Adipocyte (in vitro differentiated cells): Measurements from ENCODE around the gene PBX3.

Experiments
- DNase-seq: peaks from one replicate; pipeline ENCODE4 v3.0.0-alpha.2; 2015; ENCODE audit warnings: low read depth
- H3K27me3 ChIP-seq: replicated peaks from 2 replicates; pipeline ENCODE4 v1.7.0; 2013; ENCODE audit warnings: mild to moderate bottlenecking, low read length, moderate library complexity; ENCODE audit not compliant: control insufficient read depth, insufficient read depth
- H3K36me3 ChIP-seq: 2 replicates; pipeline ENCODE4 v1.7.0; 2013; ENCODE audit warnings: low read length, mild to moderate bottlenecking, moderate library complexity; ENCODE audit not compliant: control insufficient read depth, insufficient read depth, severe bottlenecking
- H3K4me1 ChIP-seq: 2 replicates; pipeline ENCODE4 v1.7.0; 2013; ENCODE audit warnings: mild to moderate bottlenecking, low read length, moderate library complexity; ENCODE audit not compliant: control insufficient read depth, insufficient read depth
- H3K4me3 ChIP-seq: 2 replicates; pipeline ENCODE4 v1.7.0; 2013; ENCODE audit warnings: mild to moderate bottlenecking, low read length, moderate library complexity
- H3K9ac ChIP-seq: 2 replicates; pipeline ENCODE4 v1.7.0; 2013; ENCODE audit warnings: mild to moderate bottlenecking, low read length, moderate library complexity
- H3K9me3 ChIP-seq: 2 replicates; pipeline ENCODE4 v1.7.0; 2013; ENCODE audit warnings: mild to moderate bottlenecking, low read length, moderate library complexity; ENCODE audit not compliant: control insufficient read depth

Gene PBX3

DNA sequence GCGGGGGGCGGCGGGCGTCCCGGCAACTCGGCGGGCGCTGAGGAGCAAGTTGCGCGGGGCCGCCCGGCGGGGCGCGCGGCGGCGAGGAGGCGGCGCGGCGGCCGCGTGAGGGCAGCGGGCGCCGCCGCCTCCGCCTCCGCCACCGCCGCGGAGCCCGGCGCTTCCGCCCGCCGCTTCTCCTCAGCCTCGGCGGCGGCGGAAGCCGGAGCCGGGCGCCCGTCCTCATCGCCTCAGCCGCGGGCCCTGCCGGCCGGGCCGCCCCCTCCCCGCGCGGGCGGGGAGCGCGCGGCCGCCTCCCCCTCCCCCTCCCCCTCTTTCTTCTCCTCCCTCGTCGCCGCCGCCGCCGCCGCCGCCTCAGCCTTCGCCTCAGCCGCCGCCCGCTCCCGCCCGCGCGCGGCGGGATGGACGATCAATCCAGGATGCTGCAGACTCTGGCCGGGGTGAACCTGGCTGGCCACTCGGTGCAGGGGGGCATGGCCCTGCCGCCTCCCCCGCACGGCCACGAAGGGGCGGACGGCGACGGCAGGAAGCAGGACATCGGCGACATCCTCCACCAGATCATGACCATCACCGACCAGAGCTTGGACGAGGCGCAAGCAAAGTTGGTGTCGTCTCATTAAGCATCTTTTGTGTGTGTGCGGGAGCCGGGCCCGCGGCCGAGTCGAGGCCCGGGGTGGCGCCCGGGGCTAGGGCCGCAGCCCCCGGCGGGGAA lies at the start of gene PBX3:
PBX3 (plus strand) TSS at position 321 of the 712 bp plus-strand sequence.
- H3K27me3 ChIP-seq: no peaks in the 10 kb centered on the region
- no peaks in the 10 kb centered on the region for H3K9me3 ChIP-seq
- no peaks in the 10 kb centered on the region for H3K36me3 ChIP-seq
- H3K4me1 ChIP-seq: peaks cover 36% of the 10 kb centered on the region
- H3K4me3 ChIP-seq: peak within 1 kb of the TSS; percentile 97
- peak within 1 kb of the TSS; percentile 91 for H3K9ac ChIP-seq
- DNase-seq: peak; percentile 78

- Histone ChIP-seq H3K9me3 (no peaks in the 10 kb centered on the region), H3K4me1 (peaks cover 25% of the 10 kb centered on the region), H3K4me3 (no peak overlapping the region), H3K27me3 (no peaks in the 10 kb centered on the region), H3K36me3 (no peaks in the 10 kb centered on the region), H3K9ac (no peak overlapping the region)
- no peak for DNase-seq
Observed at GRCh38 chr9:125699870-125700269, 47.3 kb upstream of the PBX3 start.

DNA sequence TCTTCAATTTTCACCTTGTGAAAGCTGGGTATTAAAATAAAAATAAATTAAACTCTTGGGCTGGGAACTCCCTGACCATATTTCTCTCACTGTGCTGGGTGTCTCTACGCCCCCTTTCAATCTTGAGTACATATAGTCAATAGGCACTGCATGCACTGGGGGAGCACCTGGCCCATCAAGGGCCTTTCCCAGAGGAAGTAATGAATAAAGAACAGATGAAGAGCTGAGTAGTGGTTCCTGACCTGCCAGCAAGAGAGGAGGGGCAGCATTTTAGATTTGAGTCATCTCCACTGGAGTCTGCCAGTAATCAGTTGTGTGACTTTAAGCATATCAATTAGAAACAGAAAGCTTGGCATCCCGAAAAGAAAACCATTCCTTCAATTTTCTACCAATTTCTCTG lies 46.4 kb upstream of the PBX3 start:
- H3K9ac ChIP-seq: no peak overlapping the region
- H3K27me3 ChIP-seq: no peaks in the 10 kb centered on the region
- peak overlapping the region; percentile 48 for H3K4me3 ChIP-seq
- H3K4me1 ChIP-seq: peaks cover 26% of the 10 kb centered on the region
- DNase-seq: peak; percentile 27
- no peaks in the 10 kb centered on the region for H3K9me3 ChIP-seq
- H3K36me3 ChIP-seq: no peaks in the 10 kb centered on the region

DNA sequence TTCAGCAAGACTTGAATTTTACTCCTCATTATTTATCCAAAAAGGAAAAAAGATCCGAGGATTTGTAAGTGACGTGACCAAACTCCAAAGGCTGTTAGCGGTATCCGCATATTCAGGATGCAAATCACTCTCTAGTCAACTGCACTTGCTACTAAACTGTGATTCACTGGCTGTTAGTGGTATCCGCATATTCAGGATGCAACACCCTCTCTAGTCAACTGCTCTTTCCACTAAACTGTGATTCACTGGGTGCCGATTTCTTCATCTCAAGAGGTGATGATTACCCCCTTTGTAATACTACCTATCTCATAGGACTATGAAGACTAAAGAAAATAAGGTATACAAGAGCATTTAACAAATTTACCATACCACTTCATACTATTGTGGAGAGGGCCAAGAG lies 45.8 kb upstream of the PBX3 start:
- no peaks in the 10 kb centered on the region for H3K9me3 ChIP-seq
- no peaks in the 10 kb centered on the region for H3K36me3 ChIP-seq
- no peaks in the 10 kb centered on the region for H3K27me3 ChIP-seq
- peaks cover 32% of the 10 kb centered on the region for H3K4me1 ChIP-seq
- DNase-seq: peak; percentile 10
- H3K4me3 ChIP-seq: peak overlapping the region; percentile 48
- H3K9ac ChIP-seq: no peak overlapping the region

DNA sequence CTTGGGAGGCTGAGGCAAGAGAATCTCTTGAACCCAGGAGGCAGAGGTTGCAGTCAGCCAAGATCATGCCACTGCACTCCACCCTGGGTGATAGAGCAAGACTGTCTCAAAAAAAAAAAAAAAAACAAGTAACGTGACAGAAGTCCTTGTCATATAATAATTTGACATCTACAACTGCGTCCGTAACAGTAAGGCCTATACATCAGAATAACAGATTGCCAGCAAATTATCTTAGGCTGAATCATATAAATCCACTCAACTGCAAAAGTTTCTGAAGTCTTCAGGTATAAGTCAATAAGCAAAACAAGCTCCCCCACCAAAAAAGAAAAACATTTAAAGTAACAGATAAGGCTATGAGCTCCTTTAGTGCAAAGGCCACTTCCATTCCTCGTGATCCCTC lies 43.5 kb upstream of the PBX3 start:
- no peaks in the 10 kb centered on the region for H3K27me3 ChIP-seq
- peaks cover 37% of the 10 kb centered on the region for H3K4me1 ChIP-seq
- H3K9me3 ChIP-seq: no peaks in the 10 kb centered on the region
- H3K4me3 ChIP-seq: no peak overlapping the region
- H3K9ac ChIP-seq: no peak overlapping the region
- no peaks in the 10 kb centered on the region for H3K36me3 ChIP-seq
- DNase-seq: no peak

GRCh38 chr9:125705893-125706292 lies 41.3 kb upstream of the PBX3 start:
- H3K9ac ChIP-seq: peak overlapping the region; percentile 96
- H3K4me3 ChIP-seq: peak overlapping the region; percentile 90
- no peaks in the 10 kb centered on the region for H3K27me3 ChIP-seq
- DNase-seq: no peak
- H3K36me3 ChIP-seq: no peaks in the 10 kb centered on the region
- peaks cover 32% of the 10 kb centered on the region for H3K4me1 ChIP-seq
- H3K9me3 ChIP-seq: no peaks in the 10 kb centered on the region

- Histone ChIP-seq H3K36me3 (no peaks in the 10 kb centered on the region), H3K9me3 (no peaks in the 10 kb centered on the region), H3K9ac (peak within 1 kb of the TSS; percentile 96), H3K27me3 (no peaks in the 10 kb centered on the region), H3K4me1 (peaks cover 23% of the 10 kb centered on the region), H3K4me3 (peak within 1 kb of the TSS; percentile 90)
- peak; percentile 98 for DNase-seq
Observed at GRCh38 chr9:125706651-125707471, 40.3 kb upstream of the PBX3 start, which contains the start of gene MAPKAP1. MAPKAP1 (minus strand) TSS chr9:125707208; CDS start chr9:125672574, 34,634 bp downstream.

DNA sequence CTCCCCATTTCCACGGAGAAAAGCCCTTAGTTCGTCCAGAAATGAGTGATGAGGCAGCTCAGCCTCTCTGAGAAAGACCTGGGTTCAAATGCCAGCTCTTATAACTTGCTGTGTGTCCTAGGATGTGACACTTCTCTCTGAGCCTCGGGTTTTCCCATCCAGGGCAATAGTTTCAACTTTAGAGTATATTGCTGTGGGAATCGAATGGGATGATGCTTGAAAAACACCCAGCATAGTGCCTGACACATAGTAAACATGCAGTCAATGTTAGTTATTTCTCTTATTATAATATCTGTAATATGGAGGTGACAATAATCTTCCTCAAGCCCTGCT lies 39.7 kb upstream of the PBX3 start:
- Histone ChIP-seq H3K4me1 (peaks cover 23% of the 10 kb centered on the region), H3K9ac (peak overlapping the region; percentile 96), H3K27me3 (no peaks in the 10 kb centered on the region), H3K9me3 (no peaks in the 10 kb centered on the region), H3K36me3 (no peaks in the 10 kb centered on the region), H3K4me3 (peak overlapping the region; percentile 90)
- DNase-seq: no peak

DNA sequence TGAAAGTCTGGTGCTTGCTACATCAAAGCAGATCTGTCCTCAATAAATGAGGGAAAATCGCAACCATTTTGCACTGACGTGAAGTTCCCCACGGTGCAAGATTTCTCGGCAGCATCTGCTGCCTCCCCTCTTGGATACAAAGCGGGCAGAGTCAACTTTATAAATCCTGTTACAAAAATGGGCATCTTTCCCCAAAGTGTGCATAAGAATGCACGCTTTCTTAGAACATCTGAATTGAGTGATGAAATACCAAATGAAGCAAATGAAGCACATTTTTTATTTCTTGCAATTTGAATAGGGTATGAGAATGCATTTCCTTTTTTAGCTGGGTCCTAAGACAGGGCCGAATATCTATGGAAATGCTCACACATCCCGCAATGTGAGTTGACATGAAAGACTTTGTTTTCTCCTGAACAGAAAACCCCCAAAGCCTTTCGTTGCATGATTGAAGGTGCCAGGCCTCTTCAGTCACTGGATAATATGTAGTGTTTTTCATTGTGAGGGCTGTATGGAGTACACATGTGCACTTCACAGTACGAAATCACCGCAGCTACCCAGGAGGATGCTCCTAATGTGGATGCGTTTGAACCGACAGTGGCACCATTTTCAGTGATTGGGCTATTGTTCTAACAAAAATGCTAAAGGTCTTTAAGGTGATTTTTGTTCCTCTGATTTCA lies 20.6 kb upstream of the PBX3 start:
- no peaks in the 10 kb centered on the region for H3K4me1 ChIP-seq
- no peaks in the 10 kb centered on the region for H3K27me3 ChIP-seq
- H3K9me3 ChIP-seq: no peaks in the 10 kb centered on the region
- no peak overlapping the region for H3K9ac ChIP-seq
- H3K4me3 ChIP-seq: no peak overlapping the region
- no peak for DNase-seq
- H3K36me3 ChIP-seq: no peaks in the 10 kb centered on the region

DNA sequence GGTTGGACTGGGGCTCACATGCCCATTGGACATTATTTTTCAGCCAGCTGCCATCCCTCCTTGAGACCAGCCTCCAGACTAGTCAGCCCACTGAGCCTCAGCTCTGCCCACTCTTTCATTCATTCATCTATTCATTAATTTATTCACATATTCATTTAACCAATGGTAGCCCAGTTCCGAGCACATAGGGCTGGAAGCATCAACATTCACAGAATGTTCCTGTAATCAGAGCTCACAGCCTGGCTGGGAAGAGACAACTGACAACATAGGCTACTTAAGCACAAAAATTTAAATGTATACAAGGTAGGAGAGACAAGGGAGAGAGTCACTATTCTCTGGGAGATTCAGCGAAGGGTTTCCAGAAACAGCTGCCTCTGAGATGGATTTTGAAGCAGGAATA lies 17.0 kb upstream of the PBX3 start:
- no peak for DNase-seq
- Histone ChIP-seq H3K4me3 (no peak overlapping the region), H3K36me3 (no peaks in the 10 kb centered on the region), H3K9me3 (no peaks in the 10 kb centered on the region), H3K9ac (no peak overlapping the region), H3K4me1 (no peaks in the 10 kb centered on the region), H3K27me3 (no peaks in the 10 kb centered on the region)

DNA sequence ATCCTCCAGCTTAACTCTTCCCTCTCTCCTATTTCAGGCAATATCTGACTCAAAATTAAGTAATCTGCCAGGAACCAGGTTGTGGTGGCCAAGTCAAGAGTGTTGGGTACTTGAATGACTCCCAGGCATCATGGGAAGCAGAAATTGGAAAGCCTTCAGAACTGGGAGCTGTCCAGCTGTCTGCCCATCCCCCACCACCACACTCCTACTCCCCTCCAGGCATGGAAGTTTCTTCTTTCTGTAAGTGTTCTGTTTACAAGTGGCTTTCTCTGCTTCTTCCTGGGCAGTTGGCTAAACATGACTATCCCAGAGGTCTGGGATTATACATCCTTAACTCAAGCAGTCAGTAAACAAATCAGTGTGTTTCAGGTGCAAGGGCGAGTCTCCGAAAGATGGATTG lies 14.6 kb upstream of the PBX3 start:
- Histone ChIP-seq H3K36me3 (no peaks in the 10 kb centered on the region), H3K4me3 (no peak overlapping the region), H3K9ac (no peak overlapping the region), H3K27me3 (no peaks in the 10 kb centered on the region), H3K4me1 (no peaks in the 10 kb centered on the region), H3K9me3 (no peaks in the 10 kb centered on the region)
- no peak for DNase-seq
